Astrocyte of the cerebellum (primary cell): Measurements from ENCODE around the gene TSSK2.

Experiments
- DNase-seq: peaks from one replicate; pipeline ENCODE4 v3.0.0-alpha.2; 2011; ENCODE audit warnings: low read depth
- H3K4me3 ChIP-seq: 2 replicates; pipeline ENCODE4 v1.5.1; 2011; ENCODE audit warnings: mild to moderate bottlenecking, low read depth, low read length, moderate library complexity
- in situ Hi-C: cut with HindIII; loops from 2 replicates; pipeline ENCODE4 v1.10.0; 2017; ENCODE audit warnings: low sequenced_read_pairs
- TF ChIP-seq, protein P1 (sequence below): IDR thresholded peaks from 2 replicates; pipeline ENCODE4 v1.5.1; 2012; ENCODE audit warnings: low read length, low read depth, moderate library complexity, mild to moderate bottlenecking; ENCODE audit errors: missing control alignments

Gene TSSK2

DNA sequence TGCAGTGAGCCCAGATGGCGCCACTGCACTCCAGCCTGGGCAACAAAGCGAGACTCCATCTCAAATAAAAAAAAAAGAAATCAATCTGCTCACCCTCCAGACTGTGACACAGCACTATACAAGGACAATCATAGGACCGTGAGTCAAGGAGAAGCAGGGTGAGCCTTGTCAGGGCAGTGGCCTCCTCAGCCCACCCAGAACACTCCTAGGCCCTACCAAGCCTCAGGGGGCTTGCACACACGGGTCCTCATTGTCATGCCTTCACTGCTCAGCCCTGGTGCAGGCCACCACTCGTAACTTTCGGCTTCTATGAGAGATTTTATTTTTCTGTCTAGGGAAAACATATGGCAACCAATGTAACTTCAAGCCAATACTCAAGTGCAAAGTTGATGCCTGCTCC, 44.7 kb upstream of the TSSK2 start:
- H3K4me3 ChIP-seq: no peak overlapping the region
- DNase-seq: no peak
- in situ Hi-C loops: no loop called here
- TF ChIP-seq, protein P1, sequence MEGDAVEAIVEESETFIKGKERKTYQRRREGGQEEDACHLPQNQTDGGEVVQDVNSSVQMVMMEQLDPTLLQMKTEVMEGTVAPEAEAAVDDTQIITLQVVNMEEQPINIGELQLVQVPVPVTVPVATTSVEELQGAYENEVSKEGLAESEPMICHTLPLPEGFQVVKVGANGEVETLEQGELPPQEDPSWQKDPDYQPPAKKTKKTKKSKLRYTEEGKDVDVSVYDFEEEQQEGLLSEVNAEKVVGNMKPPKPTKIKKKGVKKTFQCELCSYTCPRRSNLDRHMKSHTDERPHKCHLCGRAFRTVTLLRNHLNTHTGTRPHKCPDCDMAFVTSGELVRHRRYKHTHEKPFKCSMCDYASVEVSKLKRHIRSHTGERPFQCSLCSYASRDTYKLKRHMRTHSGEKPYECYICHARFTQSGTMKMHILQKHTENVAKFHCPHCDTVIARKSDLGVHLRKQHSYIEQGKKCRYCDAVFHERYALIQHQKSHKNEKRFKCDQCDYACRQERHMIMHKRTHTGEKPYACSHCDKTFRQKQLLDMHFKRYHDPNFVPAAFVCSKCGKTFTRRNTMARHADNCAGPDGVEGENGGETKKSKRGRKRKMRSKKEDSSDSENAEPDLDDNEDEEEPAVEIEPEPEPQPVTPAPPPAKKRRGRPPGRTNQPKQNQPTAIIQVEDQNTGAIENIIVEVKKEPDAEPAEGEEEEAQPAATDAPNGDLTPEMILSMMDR: no peak

DNA sequence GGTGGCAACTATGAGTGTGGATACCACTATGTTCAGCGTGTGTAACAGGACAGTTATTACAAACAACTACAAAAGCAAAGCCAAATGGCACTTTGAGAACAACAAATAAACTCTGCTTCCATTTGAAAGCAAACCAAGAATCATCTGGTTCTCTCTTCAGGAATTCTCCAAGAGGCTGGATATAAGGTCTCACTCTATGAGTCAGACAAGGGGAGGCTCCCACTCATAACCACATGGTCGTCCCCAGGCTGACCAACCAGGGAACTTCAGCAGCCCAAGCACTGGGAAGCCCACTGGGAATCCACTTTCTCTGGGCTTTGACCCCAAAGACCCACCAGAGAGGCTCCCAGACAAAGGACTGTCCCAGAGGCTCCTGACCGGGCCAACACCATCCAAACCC, 44.2 kb upstream of the TSSK2 start:
- in situ Hi-C loops: no loop called here
- no peak overlapping the region for H3K4me3 ChIP-seq
- TF ChIP-seq, protein P1: no peak
- no peak for DNase-seq

DNA sequence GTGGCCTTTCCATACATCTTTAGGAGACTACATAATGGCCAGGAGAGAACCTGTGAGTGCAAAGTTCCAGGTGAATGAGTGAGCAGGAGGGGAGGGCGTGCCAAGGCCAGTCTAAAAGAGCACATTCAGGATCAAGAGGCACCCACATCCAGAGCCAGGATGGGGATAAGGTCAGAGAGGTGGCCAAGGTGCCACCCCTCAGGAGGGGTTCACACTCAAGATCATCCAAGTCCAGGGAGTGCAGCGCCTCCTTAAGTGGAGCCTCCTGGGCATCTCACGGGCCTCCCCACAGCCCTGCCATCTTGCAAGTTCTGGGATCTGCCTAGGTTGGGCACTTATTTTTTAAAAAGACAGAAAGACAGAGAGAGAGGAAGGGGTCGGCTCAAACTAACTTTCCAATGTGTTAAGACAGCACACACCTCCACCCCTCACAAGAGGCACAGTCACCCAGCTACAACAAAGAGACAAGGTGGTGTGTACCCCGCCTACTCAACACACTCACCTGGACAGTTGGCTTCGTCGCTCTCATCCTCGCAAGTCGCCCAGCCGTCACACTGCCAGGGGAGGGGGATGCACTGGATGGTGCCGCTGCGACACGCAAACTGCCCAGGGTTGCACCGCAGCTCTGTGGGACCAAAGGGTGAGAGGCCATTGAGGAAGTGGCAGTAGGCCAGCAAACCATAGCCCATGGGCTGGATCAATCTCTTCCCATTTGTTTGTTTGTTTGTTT, 42.1 kb upstream of the TSSK2 start:
- no peak for DNase-seq
- TF ChIP-seq, protein P1: no peak
- no peak overlapping the region for H3K4me3 ChIP-seq
- in situ Hi-C loops: no loop called here

- in situ Hi-C loops: no loop called here
- TF ChIP-seq, protein P1: no peak
- DNase-seq: no peak
- no peak overlapping the region for H3K4me3 ChIP-seq
Measured at GRCh38 chr22:19090183-19090582, 40.9 kb upstream of the TSSK2 start.

DNA sequence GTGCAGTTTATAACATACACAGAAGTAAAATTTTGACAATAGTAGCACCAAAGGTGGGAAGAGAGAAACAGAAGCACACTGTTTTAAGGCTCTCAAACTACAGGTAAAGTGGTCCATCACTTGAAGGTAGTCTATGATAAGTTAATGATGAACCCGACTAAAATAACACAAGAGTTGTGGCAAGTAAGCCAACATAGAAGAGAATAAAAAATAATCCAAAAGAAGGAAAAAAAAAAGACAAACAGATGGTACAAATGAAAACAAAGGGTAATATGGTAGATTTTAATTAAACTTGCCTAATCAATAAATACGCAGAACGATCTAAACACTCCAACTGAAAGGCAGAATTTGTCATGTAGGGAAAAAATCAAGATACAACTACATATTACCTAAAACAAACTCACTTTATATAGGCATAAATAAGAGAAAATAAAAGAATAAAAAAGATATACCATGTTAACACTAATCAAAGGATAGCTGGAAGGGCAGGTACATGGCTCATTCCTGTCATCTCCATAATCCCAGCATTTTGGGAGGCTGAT, 40.5 kb upstream of the TSSK2 start:
- no peak overlapping the region for H3K4me3 ChIP-seq
- no peak for DNase-seq
- TF ChIP-seq, protein P1: no peak
- in situ Hi-C loops: no loop called here

GRCh38 chr22:19092725-19093124, 38.4 kb upstream of the TSSK2 start:
- TF ChIP-seq, protein P1: no peak
- DNase-seq: no peak
- no peak overlapping the region for H3K4me3 ChIP-seq
- in situ Hi-C loops: no loop called here
